BE2C (cell line): ENCODE results near the gene TMEM59L.

Experiments used
- DNase-seq: peaks from one replicate; pipeline ENCODE4 v3.0.0-alpha.2; 2020
- H3K27me3 ChIP-seq: fragments of 250-450 bp; sonication (Bioruptor Pico); 2 replicates; pipeline ENCODE4 v1.5.1; 2020; ENCODE audit warnings: mild to moderate bottlenecking
- H3K36me3 ChIP-seq: fragments of 250-450 bp; sonication (Bioruptor Pico); 2 replicates; pipeline ENCODE4 v1.5.1; 2020; ENCODE audit warnings: mild to moderate bottlenecking
- H3K4me1 ChIP-seq: fragments of 250-450 bp; sonication (Bioruptor Pico); 2 replicates; pipeline ENCODE4 v1.5.1; 2020
- H3K4me3 ChIP-seq: 2 replicates; pipeline ENCODE4 v1.5.1; 2011; ENCODE audit warnings: low read depth, low read length
- H3K9me3 ChIP-seq: fragments of 250-450 bp; sonication (Bioruptor Pico); 2 replicates; pipeline ENCODE4 v1.5.1; 2020
- TF ChIP-seq, protein P1 (sequence below): IDR thresholded peaks from 2 replicates; pipeline ENCODE4 v1.5.1; 2012; ENCODE audit warnings: mild to moderate bottlenecking, low read depth, low read length

The TMEM59L gene

DNA sequence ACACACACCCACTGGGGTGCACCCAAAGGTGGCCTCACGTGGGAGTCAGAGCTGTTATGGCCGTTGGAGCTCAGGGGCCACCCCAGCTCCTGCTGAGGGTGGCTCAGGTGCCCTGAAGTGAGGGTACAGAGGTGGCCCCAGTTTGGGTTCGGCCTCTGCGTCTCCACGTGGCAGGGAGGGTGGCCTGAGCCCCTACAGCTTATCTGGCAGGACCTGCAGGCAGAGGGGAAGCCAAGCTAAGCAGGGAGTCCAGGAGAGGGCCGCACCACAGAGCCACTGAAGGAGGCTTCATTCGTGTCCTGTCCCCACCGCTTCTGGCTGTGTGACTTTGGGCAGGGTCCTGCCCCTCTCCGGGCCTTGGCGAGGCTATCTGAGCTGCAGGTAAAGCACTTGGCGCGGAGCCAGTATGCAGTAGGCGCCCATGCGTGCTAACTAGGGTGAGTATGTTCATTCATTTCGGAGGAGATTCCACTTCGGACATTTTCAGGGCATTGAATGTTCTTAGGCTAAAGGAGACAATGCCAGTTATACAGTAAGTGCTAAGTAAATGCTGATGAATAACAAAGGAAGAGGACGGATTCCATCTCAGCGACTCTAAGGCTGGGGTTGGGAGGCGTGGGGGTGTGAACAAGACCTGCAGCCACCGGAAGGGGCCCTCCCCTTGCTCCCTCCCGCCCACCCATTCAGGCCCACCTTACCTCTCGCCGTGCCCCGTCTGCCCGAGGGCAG is 19.1 kb upstream of the TMEM59L start:
- DNase-seq = no peak
- TF ChIP-seq, protein P1, sequence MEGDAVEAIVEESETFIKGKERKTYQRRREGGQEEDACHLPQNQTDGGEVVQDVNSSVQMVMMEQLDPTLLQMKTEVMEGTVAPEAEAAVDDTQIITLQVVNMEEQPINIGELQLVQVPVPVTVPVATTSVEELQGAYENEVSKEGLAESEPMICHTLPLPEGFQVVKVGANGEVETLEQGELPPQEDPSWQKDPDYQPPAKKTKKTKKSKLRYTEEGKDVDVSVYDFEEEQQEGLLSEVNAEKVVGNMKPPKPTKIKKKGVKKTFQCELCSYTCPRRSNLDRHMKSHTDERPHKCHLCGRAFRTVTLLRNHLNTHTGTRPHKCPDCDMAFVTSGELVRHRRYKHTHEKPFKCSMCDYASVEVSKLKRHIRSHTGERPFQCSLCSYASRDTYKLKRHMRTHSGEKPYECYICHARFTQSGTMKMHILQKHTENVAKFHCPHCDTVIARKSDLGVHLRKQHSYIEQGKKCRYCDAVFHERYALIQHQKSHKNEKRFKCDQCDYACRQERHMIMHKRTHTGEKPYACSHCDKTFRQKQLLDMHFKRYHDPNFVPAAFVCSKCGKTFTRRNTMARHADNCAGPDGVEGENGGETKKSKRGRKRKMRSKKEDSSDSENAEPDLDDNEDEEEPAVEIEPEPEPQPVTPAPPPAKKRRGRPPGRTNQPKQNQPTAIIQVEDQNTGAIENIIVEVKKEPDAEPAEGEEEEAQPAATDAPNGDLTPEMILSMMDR = no peak
- Histone ChIP-seq H3K27me3 (no peaks in the 10 kb centered on the region), H3K36me3 (no peaks in the 10 kb centered on the region), H3K4me3 (0 out of 2 replicates have a peak overlapping the region, but pooled peaks have one; percentile 34), H3K9me3 (no peaks in the 10 kb centered on the region), H3K4me1 (peaks cover 22% of the 10 kb centered on the region)

DNA sequence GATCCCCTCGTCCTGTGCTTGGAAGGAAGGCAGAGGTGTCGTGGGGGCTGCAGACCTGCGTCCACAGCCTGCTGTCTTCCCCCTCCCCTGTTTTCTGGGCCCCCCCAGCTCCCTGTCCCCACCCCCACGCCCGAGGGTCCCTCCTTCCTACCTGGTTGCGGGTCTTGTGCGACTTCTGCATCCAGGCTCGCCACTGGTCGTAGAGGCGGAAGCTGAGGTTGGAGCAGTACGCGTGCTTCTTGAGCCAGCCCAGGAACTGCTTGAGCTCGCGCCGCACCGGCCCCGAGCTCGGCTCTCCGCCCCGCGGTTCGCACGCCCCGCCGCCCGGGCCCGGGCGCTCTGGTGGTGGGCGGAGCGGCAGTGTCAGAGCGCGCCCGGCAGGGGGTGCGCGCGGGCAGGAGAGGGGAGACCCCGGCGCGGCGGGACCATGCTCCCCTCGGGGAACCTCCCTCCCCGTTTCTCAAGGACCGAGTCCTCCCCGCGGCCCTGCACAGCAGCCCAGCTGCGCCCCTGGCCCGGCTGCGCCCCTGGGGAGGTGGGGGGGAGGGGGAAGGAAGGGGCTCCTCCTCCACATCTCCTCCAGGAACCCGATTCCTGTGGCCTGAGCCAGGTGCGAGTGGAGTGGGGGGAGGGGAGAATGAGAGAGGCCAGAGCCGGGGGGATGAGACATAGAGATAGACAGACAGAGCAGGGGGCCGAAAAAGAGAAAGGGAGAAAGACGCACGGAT is 18.4 kb upstream of the TMEM59L start:
- no peaks in the 10 kb centered on the region for H3K27me3 ChIP-seq
- H3K4me3 ChIP-seq = peak overlapping the region; percentile 55
- peaks cover 22% of the 10 kb centered on the region for H3K4me1 ChIP-seq
- peak; percentile 86 for DNase-seq
- TF ChIP-seq, protein P1 = peak; percentile 53
- H3K9me3 ChIP-seq = no peaks in the 10 kb centered on the region
- H3K36me3 ChIP-seq = no peaks in the 10 kb centered on the region

DNA sequence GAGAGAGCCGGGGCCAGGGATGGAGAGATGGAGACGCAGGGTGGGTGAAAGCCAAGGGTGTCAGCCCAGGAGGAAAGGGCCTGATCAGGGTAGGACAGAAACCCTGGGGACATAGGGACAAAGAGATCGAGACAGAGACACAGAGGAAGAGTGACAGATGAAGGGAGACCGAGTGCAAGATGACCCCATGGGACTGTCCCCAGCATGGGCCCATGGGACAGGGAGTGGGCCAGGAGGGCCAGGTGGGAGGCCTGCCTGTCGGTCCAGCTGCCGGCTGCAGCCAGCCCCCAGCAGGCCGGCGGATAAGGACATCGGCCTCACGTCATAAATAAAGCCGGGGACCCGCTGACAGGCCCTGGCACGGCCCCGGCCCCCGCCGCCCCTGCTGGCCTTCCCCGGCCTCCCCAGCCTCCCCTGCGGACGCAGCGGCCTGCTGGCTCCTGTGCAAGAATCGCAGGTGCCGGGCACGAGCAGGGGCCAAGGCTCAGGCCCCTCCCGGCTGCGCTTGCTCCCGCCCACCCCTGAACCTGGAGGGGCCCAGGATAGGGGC is 17.8 kb upstream of the TMEM59L start:
- Histone ChIP-seq H3K36me3 (no peaks in the 10 kb centered on the region), H3K4me1 (peaks cover 22% of the 10 kb centered on the region), H3K4me3 (peak overlapping the region; percentile 55)

DNA sequence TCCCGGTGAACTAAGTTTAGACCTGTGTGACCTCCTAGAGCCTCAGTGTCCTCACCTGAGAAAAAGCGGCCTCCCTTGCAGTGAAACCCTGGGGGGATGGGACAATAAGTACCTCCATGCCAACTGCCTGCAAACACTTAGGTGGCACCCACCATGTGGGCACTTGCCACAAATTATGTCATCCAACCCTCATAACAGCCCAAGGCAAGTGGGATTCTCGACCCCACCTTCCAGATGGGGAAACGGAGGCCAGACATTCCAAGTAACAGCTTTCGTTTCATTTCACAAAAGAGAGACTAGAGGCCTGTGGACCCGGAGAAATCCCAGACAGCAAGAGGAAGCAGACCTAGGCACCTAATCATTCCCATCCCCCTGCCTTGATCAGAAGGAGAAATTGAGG is 17.2 kb upstream of the TMEM59L start:
- Histone ChIP-seq H3K4me1 (peaks cover 22% of the 10 kb centered on the region), H3K4me3 (no peak overlapping the region), H3K9me3 (no peaks in the 10 kb centered on the region), H3K27me3 (no peaks in the 10 kb centered on the region), H3K36me3 (no peaks in the 10 kb centered on the region)
- TF ChIP-seq, protein P1 = no peak
- DNase-seq = no peak

More for the DNA sequence above, 17.8 kb upstream of the TMEM59L start:
- Histone ChIP-seq H3K27me3 (no peaks in the 10 kb centered on the region), H3K9me3 (no peaks in the 10 kb centered on the region)
- DNase-seq = peak; percentile 42
- TF ChIP-seq, protein P1 = no peak

DNA sequence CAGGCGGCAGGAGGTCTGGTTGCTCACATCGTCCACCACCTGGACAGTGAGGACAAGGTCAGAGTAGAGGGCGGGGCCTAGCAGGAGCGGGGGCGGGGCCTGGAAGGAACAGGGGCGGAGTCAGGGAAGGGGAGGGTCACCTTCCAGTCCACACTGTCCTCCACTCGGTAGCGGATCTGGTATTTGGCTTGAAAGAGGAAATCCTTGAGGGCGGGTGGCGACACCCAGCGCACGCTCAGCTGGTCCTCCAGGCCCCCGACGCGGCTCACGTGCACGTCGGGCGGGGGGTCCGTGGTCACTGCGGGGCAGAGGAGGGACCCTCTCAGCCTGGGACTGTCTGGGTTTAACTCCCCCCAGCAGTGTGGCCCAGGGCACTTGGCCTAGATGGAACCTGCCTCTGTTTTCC is 15.9 kb upstream of the TMEM59L start:
- DNase-seq = peak; percentile 74
- Histone ChIP-seq H3K36me3 (no peaks in the 10 kb centered on the region), H3K9me3 (no peaks in the 10 kb centered on the region), H3K4me1 (peaks cover 22% of the 10 kb centered on the region), H3K27me3 (no peaks in the 10 kb centered on the region), H3K4me3 (peak overlapping the region; percentile 28)
- TF ChIP-seq, protein P1 = no peak
